Hematopoietic multipotent progenitor cell treated with erythropoietin and hydrocortisone succinate and interleukin-3 and kit ligand, for 8 days (in vitro differentiated cells): ENCODE data around the gene PHTF2.

Source experiments
- DNase-seq: peaks from one replicate; pipeline ENCODE4 v3.0.0-alpha.2; 2015

Gene PHTF2

GRCh38 chr7:77796109-77796508, 2.5 kb upstream of the PHTF2 start:
- no peak for DNase-seq

- DNase-seq: no peak
Observed at GRCh38 chr7:77796960-77797359, 1.6 kb upstream of the PHTF2 start.

- DNase-seq: peak; percentile 33
Observed at GRCh38 chr7:77797734-77798393, 709 bp upstream of the PHTF2 start.

GRCh38 chr7:77799078-77799964, 748 bp downstream of the PHTF2 start:
- DNase-seq: peak; percentile 60

- peak; percentile 65 for DNase-seq
Observed at GRCh38 chr7:77800158-77800557, 1.6 kb downstream of the PHTF2 start.

GRCh38 chr7:77800730-77801129, 2.2 kb downstream of the PHTF2 start:
- DNase-seq: no peak

- no peak for DNase-seq
Observed at GRCh38 chr7:77802557-77803405, 4.2 kb downstream of the PHTF2 start.

- no peak for DNase-seq
Observed at GRCh38 chr7:77806425-77806824, 7.9 kb downstream of the PHTF2 start.

- no peak for DNase-seq
Observed at GRCh38 chr7:77808517-77808916, 9.9 kb downstream of the PHTF2 start.

GRCh38 chr7:77811516-77812289, 13.1 kb downstream of the PHTF2 start:
- no peak for DNase-seq

GRCh38 chr7:77812290-77812685, 13.7 kb downstream of the PHTF2 start:
- no peak for DNase-seq

GRCh38 chr7:77813180-77813579, 14.6 kb downstream of the PHTF2 start:
- no peak for DNase-seq

- no peak for DNase-seq
Observed at GRCh38 chr7:77819021-77819420, 20.4 kb downstream of the PHTF2 start.

GRCh38 chr7:77820967-77821366, 22.4 kb downstream of the PHTF2 start:
- DNase-seq: no peak

GRCh38 chr7:77822269-77822668, 23.7 kb downstream of the PHTF2 start:
- DNase-seq: peak; percentile 80

- no peak for DNase-seq
Observed at GRCh38 chr7:77823787-77824186, 25.2 kb downstream of the PHTF2 start.

GRCh38 chr7:77824636-77825035, 26.1 kb downstream of the PHTF2 start:
- DNase-seq: no peak

- no peak for DNase-seq
Observed at GRCh38 chr7:77825131-77825530, 26.6 kb downstream of the PHTF2 start.

GRCh38 chr7:77826300-77826699, 27.7 kb downstream of the PHTF2 start:
- DNase-seq: no peak

GRCh38 chr7:77827999-77828398, 29.4 kb downstream of the PHTF2 start:
- DNase-seq: peak; percentile 32

GRCh38 chr7:77830649-77831355, 32.2 kb downstream of the PHTF2 start:
- DNase-seq: no peak

GRCh38 chr7:77831481-77831880, 32.9 kb downstream of the PHTF2 start:
- no peak for DNase-seq
